DMS114 treated with DMSO at 0.1 percent for 48 hours (cell line): ENCODE results near the gene PHLPP1.

ENCODE experiments used
- DNase-seq: peaks from one replicate; lab custom pipeline; 2025; ENCODE audit not compliant: unreplicated experiment; lab: John Stamatoyannopoulos, UW

The PHLPP1 gene

GRCh38 chr18:62844850-62845643 lies 129.7 kb downstream of the PHLPP1 start:
- DNase-seq, result no peak

- no peak for DNase-seq
These were observed 131.0 kb downstream of the PHLPP1 start for GRCh38 chr18:62846313-62846712.

DNA sequence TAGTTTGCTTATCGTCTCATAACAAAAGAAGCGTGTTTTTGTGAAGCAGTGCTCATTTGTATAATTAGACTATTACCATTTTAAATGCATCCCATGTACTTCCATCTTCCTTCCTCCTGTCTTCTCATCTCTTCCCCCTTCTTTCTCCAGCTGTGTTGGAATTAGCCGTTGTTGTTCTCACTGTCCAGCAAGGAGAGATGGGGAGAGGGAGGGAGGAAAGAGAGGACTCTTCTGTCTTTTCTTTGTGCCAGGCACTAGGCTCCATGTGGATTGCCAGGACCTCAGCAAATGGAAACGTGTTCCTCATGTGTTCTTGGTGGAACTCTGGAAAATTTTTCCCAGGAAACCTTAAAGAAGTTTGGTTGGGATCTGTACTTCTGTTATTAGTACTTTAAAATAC lies 131.7 kb downstream of the PHLPP1 start:
- DNase-seq, result no peak

DNA sequence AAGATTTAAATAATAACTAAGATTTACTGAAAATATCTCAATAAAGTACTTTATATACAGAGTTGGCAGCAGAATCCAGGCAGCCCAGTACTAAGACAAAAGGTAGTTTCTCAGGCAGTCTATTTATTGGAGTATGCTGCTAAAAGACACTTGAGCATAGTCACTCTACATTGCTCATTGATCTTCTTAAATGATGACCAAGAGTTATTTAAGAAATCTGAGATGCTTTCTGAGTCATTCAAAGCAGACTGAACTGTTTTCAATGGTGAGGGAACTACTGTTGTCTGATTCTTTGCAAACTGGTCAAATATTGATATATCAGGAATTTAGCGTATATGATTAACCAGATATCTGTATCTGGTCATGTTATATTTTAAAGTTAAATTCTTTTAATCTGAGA lies 133.6 kb downstream of the PHLPP1 start:
- no peak for DNase-seq

GRCh38 chr18:62850619-62851306 lies 135.4 kb downstream of the PHLPP1 start:
- no peak for DNase-seq

DNA sequence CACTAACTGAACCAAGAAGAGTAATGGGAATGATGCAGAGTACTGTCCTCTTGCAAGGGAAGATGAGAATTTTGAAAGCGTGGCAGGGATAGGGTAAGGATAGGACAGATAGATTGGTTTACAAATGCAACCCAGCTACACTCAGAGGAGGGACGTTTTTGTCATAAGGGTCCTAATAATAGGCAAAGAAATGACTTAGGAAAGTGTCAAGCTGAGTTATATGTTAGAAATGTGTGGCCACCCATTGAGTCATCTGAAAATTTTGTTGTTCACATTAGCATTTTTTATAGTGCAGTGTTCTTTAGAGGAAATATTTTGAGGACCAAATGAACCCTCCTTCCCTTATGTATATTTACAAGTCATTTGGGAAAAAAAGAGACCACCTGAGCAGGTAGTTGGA lies 137.5 kb downstream of the PHLPP1 start:
- no peak for DNase-seq

GRCh38 chr18:62856294-62856693 lies 141.0 kb downstream of the PHLPP1 start:
- DNase-seq, result no peak

GRCh38 chr18:62857263-62857976 lies 142.1 kb downstream of the PHLPP1 start:
- DNase-seq, result no peak

GRCh38 chr18:62860062-62860461 lies 144.7 kb downstream of the PHLPP1 start:
- DNase-seq, result no peak

DNA sequence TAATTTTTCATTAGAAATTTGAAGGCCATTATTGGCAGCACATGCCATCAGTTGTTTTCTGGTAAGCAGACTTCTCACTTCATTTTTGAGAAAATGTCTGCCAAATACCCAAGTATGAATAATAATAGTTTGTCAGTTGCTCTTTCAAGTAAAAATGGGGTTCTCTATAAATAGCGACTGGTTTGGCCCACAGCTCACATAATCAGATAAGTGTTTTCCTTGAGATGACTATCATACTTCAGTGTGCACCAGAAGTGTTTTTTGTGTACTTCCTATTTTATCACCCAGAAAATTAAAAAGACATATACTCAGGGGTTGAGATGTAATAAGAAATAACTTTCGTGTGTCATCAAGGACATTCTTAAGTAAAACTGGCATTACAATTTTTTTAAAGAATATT lies 147.1 kb downstream of the PHLPP1 start:
- no peak for DNase-seq

DNA sequence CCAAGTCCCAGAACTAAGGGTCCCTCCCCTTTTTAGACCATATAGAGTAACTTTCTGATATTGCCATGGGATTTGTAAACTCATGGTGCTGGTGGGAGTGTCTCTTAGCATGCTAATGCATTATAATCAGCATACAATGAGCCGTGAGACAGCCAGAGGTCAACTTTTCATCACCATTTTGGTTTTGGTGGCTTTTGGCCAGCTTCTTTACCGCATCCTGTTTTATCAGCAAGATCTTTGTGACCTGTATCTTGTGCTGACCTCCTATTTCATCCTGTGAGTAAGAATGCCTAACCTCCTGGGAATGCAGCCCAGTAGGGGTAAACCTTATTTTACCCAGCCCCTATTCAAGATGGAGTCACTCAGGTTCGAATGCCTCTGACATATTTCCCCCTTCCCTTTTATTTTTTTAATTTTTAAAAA lies 148.2 kb downstream of the PHLPP1 start:
- no peak for DNase-seq

- DNase-seq, result no peak
These were observed 150.2 kb downstream of the PHLPP1 start for GRCh38 chr18:62865498-62865897.

GRCh38 chr18:62867534-62867933 lies 152.2 kb downstream of the PHLPP1 start:
- DNase-seq, result no peak

- no peak for DNase-seq
These were observed 153.3 kb downstream of the PHLPP1 start for GRCh38 chr18:62868645-62869044.

DNA sequence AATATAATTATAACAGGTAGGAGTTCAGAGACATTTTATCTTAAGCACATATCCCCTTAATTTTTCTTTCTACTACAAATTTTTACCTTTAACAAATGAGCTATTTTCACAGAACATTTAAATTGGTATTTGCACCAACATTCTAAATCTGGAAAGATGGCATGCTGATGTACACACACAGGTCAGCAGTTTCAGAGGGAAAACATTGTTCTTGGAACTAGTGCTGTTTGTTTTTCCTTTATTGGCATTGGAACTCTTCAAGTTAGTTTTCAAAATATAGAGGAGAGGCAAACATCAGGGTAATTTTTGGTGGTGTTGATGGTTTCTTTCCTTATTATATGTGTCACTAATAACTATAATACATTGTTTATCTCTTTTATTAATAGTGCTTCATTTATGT lies 155.3 kb downstream of the PHLPP1 start:
- no peak for DNase-seq

DNA sequence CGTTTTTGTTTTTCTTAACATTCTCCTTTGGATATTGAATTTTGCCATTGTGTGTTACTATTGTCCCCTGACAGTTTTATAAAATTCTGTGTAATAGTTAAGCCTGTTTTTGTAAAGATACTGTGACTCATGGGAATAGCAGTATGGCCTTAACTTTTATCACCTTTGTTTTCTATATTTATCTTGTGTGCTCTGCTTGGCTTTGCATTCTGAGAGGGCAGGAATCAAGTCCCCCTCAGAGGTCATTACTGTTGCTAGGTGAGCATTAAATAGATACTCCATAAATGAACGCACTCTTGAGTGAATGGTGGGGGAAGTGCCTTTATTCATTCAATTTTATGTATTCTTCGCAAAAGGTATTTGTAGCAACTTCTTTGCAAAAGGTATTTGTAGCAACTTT lies 160.0 kb downstream of the PHLPP1 start:
- DNase-seq, result no peak

DNA sequence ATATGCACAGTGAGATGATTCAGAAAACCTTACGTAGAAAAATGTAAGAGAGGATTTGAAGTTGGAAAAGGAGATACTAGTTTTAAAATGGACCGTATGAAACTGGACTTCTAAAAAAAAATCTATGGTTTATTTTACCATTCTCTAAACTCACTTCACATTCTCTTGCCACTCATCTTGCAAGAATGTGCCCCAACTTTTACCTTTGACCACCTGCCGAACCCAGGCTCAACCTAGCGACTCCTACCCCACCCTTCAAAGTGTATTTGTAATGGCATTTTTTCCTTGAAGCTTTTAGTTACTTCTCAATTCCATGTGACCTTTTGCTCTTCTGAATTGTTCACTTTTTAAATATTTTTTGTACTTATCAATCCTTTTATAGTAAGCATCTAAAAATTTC lies 160.8 kb downstream of the PHLPP1 start:
- no peak for DNase-seq

- DNase-seq, result peak; percentile 58
These were observed 161.5 kb downstream of the PHLPP1 start for GRCh38 chr18:62876828-62877227.

DNA sequence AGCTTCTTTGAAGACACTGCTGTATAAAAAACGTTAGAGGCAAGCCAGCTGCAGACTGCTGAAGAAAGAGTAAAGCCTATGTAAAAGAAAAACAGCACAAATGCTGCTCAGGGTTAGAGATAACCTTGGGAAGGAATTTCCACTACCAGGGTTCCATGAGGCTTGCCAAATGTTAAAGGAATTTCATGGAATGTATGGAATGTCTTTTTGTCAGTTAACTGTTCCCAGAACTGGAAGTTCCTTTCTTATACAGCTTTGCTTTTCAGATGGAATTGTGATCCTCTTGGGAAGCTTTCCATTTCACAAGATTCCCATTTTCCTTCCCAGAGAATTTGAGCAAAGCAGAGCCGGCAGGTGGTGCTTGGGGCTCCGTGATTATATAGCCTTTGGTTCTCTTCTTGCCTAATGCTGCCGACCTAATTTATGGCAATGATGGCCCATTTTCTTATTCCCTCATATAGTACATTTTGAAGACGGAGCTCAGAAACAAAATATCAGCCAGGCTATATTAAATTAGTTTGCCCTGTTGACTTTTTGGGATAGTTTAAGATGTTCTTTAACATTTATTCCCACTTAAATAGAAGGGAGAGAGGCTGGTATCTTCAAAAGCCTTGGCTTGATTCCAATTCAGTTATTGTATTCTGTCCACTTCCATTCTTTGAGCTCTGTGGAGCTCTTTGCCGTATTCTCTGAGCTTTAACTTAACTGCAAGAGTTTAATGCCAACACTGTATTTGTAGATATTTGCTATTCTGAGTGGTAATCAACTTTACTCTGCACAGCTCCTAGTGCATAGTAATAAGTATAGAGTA lies 162.3 kb downstream of the PHLPP1 start:
- peak; percentile 68 for DNase-seq

GRCh38 chr18:62878305-62878704 lies 163.0 kb downstream of the PHLPP1 start:
- peak; percentile 18 for DNase-seq

DNA sequence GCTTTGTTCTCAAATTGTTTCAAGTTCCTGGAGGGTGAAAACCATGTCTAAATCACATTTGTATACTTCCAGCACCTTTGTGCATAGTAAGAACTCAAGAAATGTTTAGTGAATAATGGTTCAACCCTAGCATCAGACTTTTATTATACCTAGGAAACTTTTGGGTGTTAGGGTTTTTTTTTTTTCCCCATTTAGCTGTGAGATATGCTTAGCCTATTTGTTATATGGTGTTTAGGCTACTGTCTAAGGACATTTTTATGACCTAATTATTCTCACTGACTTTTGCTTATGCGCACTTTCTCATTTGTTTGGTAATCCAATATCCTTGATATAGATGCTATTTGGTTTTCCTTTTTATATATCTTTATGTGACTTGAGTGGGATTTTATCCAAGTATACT lies 164.7 kb downstream of the PHLPP1 start:
- no peak for DNase-seq
